ENCODE data around the gene DCBLD1. TPM values are rescaled to one million over a fixed set of nuclear protein-coding genes. Genes with fewer than 3 reads are reported as not detected.

The DCBLD1 gene
- total RNA-seq, 4 donors from 2014 or later: 3.8 to 11.6 (median 7.9) TPM

- H3K4me1 ChIP-seq: no peaks in the 10 kb centered on the region
- H3K27me3 ChIP-seq: no peaks in the 10 kb centered on the region
- 71% methylated on average over 1 of the region's 1 CpG for whole genome bisulfite sequencing
- H3K9me3 ChIP-seq: no peaks in the 10 kb centered on the region
- TF ChIP-seq CTCF (IDR thresholded peaks at IDR 0.05): no peak
- TF ChIP-seq EP300 (IDR thresholded peaks at IDR 0.05): no peak
- TF ChIP-seq POLR2A (IDR thresholded peaks at IDR 0.05; ENCODE audit: low read depth): no peak
- TF ChIP-seq POLR2AphosphoS5 (IDR thresholded peaks at IDR 0.05): no peak
- H3K4me3 ChIP-seq: no peak overlapping the region
- H3K27ac ChIP-seq (replicated peaks in 1 of 4): no peak overlapping the region
- DNase-seq (ENCODE audit: extremely low spot score): no peak
- intact Hi-C loops (cut with DNase I): no loop called here
- H3K36me3 ChIP-seq: peaks cover 8 to 84% (median 56%) of the 10 kb centered on the region in 4 donors
Observed at GRCh38 chr6:117568831-117569410, 86.4 kb downstream of the DCBLD1 start.

GRCh38 chr6:117573006-117573680, 90.7 kb downstream of the DCBLD1 start:
- H3K4me1 ChIP-seq: no peaks in the 10 kb centered on the region
- TF ChIP-seq EP300 (IDR thresholded peaks at IDR 0.05) (no peak), POLR2AphosphoS5 (IDR thresholded peaks at IDR 0.05) (no peak), CTCF (IDR thresholded peaks at IDR 0.05) (no peak), POLR2A (IDR thresholded peaks at IDR 0.05; ENCODE audit: low read depth) (no peak)
- H3K27me3 ChIP-seq: no peaks in the 10 kb centered on the region
- 93% methylated on average over 5 of the region's 5 CpGs for WGBS
- no peak for DNase-seq (ENCODE audit: extremely low spot score)
- peaks cover 4 to 69% (median 39%) of the 10 kb centered on the region in 4 donors for H3K36me3 ChIP-seq
- no peaks in the 10 kb centered on the region for H3K9me3 ChIP-seq
- intact Hi-C loops (cut with DNase I): no loop called here
- no peak overlapping the region for H3K4me3 ChIP-seq
- no peak overlapping the region for H3K27ac ChIP-seq (replicated peaks in 1 of 4)

- 91% methylated on average over 4 of the region's 4 CpGs for WGBS
- Histone ChIP-seq H3K4me1 (no peaks in the 10 kb centered on the region), H3K27ac (replicated peaks in 1 of 4) (no peak overlapping the region), H3K36me3 (peaks cover 4 to 62% (median 32%) of the 10 kb centered on the region in 4 donors), H3K27me3 (no peaks in the 10 kb centered on the region), H3K4me3 (no peak overlapping the region), H3K9me3 (no peaks in the 10 kb centered on the region)
- intact Hi-C loops (cut with DNase I): no loop called here
- no peak for DNase-seq (ENCODE audit: extremely low spot score)
- no peak for TF ChIP-seq POLR2A (IDR thresholded peaks at IDR 0.05; ENCODE audit: low read depth)
- TF ChIP-seq POLR2AphosphoS5 (IDR thresholded peaks at IDR 0.05): no peak
- no peak for TF ChIP-seq CTCF (IDR thresholded peaks at IDR 0.05)
- TF ChIP-seq EP300 (IDR thresholded peaks at IDR 0.05): no peak
Observed at GRCh38 chr6:117574198-117574597, 91.7 kb downstream of the DCBLD1 start.

GRCh38 chr6:117585647-117586046, 103.2 kb downstream of the DCBLD1 start:
- Histone ChIP-seq H3K4me3 (no peak overlapping the region), H3K36me3 (peaks cover 0 to 28% (median 20%) of the 10 kb centered on the region in 4 donors), H3K9me3 (no peaks in the 10 kb centered on the region), H3K27ac (replicated peaks in 1 of 4) (no peak overlapping the region), H3K27me3 (no peaks in the 10 kb centered on the region), H3K4me1 (peaks cover 0 to 6% (median 0%) of the 10 kb centered on the region in 4 donors)
- intact Hi-C loops (cut with DNase I): no loop called here
- DNase-seq (ENCODE audit: extremely low spot score): no peak
- TF ChIP-seq POLR2AphosphoS5 (IDR thresholded peaks at IDR 0.05) (no peak), EP300 (IDR thresholded peaks at IDR 0.05) (no peak), POLR2A (IDR thresholded peaks at IDR 0.05; ENCODE audit: low read depth) (no peak), CTCF (IDR thresholded peaks at IDR 0.05) (no peak)
